Activated T-helper 2 cell treated with anti-CD3 and anti-CD28 coated beads, Interferon-gamma antibody, Interleukin-2, Interleukin-4, amounts not matched to agents 10 μg/mL and 5 μg/mL and 100 μg/mL, durations not matched to agents 14 hours and 24 hours and 36 hours (primary cell): ENCODE measurements around the gene VWA3B. TPM values are rescaled to one million over a fixed set of nuclear protein-coding genes. Genes with fewer than 3 reads are reported as not detected.
"Not testable (repeated sequence)": the region's sequence is repeated elsewhere in the genome, so short reads cannot be mapped to it uniquely, and the experiment has no call there.

ENCODE experiments used
- DNase-seq: peaks from one replicate; pipeline ENCODE4 v3.0.0; 2021; ENCODE audit warnings: low spot score
- H3K27ac Mint-ChIP-seq: one replicate; pipeline ENCODE4 v1.8.0; 2021; ENCODE audit warnings: mixed read lengths
- H3K27me3 Mint-ChIP-seq: one replicate; pipeline ENCODE4 v1.8.0; 2021; ENCODE audit warnings: low read depth, mixed read lengths
- H3K36me3 Mint-ChIP-seq: one replicate; pipeline ENCODE4 v1.8.0; 2021; ENCODE audit warnings: low read depth, mixed read lengths
- H3K4me1 Mint-ChIP-seq: one replicate; pipeline ENCODE4 v1.8.0; 2021; ENCODE audit warnings: low read depth, mixed read lengths
- H3K4me3 Mint-ChIP-seq: one replicate; pipeline ENCODE4 v1.8.0; 2021; ENCODE audit warnings: low read depth, mild to moderate bottlenecking, moderate library complexity, mixed read lengths
- H3K9me3 Mint-ChIP-seq: one replicate; pipeline ENCODE4 v1.8.0; 2021; ENCODE audit warnings: mixed read lengths
- intact Hi-C: fragments of 100-400 bp; cut with micrococcal nuclease; formaldehyde crosslinking; loops from one replicate; pipeline ENCODE4 v1.15.1; 2023
- total RNA-seq: library from RNA; stranded (reverse); gene quantifications from 2 replicates; pipeline ENCODE4 v1.2.3, GENCODE V29; 2022

VWA3B gene
- total RNA-seq, 1 donor from 2014 or later, result not detected

DNA sequence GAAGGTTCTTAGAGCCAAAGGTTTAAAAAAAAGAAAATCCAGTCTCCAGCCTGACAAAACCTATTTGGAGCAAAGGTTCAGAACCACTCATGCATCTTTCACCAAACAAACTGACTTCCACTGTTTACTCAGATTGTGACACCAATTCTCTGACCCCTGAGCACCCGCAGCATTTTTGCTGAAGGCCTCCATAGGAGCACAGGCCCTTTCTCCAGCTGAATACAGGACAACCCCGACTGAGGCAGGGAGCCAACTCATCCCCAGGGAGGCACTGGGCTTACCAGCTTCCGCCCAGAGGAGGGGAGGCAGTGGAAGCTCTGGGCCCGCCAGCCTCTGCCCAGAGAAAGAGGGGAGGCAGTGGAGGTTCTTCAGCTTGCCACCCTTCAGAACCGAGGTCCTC, 208.3 kb downstream of the VWA3B start:
- H3K4me3 Mint-ChIP-seq, result no peak overlapping the region
- peaks cover 11% of the 10 kb centered on the region for H3K9me3 Mint-ChIP-seq

DNA sequence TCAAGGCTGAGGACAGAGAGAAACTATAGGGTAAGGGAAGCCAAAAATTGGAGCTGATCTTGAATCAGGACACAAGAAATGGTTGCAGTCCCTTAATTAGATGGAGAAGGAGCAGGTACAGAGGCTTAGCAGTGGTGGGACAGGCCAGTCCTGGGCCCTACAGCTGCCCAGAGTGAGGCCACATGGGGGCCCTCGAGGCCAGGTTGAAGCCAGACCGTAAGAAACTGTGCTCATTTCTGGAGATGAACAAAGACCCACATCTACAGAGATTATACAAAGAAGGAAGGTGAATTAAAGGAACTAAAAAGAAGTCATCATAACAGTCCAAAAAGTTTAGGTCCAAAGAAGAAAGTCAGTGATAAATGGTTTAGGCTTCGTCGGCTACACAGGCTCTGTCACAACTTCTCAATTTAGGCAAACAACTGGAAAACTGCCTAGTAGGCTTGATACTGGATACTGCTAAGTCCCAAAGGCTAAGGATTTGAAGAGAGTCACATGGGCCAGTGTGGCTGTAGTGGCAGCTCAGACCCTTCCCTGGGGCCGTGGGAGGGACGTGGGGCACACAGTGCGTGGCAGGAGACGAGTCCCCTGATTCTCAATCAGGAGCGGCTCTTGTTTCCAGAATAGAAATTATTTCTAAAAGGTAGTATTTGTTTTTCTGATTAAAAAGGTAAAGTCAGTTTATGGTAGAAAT, 208.9 kb downstream of the VWA3B start:
- Mint-ChIP-seq H3K4me1 (no peaks in the 10 kb centered on the region), H3K27ac (no peak overlapping the region), H3K27me3 (peaks cover 4% of the 10 kb centered on the region), H3K4me3 (no peak overlapping the region), H3K36me3 (no peaks in the 10 kb centered on the region), H3K9me3 (peaks cover 8% of the 10 kb centered on the region)
- DNase-seq, result no peak
- intact Hi-C loops, result no loop called here

More for the DNA sequence above, 208.3 kb downstream of the VWA3B start:
- H3K27me3 Mint-ChIP-seq, result peaks cover 4% of the 10 kb centered on the region
- no peaks in the 10 kb centered on the region for H3K4me1 Mint-ChIP-seq
- no peak overlapping the region for H3K27ac Mint-ChIP-seq
- DNase-seq, result no peak
- intact Hi-C loops, result no loop called here
- H3K36me3 Mint-ChIP-seq, result no peaks in the 10 kb centered on the region

- DNase-seq, result no peak
- Mint-ChIP-seq H3K27ac (no peak overlapping the region), H3K4me3 (no peak overlapping the region), H3K9me3 (peaks cover 2% of the 10 kb centered on the region), H3K27me3 (peaks cover 4% of the 10 kb centered on the region), H3K4me1 (no peaks in the 10 kb centered on the region), H3K36me3 (no peaks in the 10 kb centered on the region)
- intact Hi-C loops, result no loop called here
These were observed 209.5 kb downstream of the VWA3B start for GRCh38 chr2:98296440-98296839.

DNA sequence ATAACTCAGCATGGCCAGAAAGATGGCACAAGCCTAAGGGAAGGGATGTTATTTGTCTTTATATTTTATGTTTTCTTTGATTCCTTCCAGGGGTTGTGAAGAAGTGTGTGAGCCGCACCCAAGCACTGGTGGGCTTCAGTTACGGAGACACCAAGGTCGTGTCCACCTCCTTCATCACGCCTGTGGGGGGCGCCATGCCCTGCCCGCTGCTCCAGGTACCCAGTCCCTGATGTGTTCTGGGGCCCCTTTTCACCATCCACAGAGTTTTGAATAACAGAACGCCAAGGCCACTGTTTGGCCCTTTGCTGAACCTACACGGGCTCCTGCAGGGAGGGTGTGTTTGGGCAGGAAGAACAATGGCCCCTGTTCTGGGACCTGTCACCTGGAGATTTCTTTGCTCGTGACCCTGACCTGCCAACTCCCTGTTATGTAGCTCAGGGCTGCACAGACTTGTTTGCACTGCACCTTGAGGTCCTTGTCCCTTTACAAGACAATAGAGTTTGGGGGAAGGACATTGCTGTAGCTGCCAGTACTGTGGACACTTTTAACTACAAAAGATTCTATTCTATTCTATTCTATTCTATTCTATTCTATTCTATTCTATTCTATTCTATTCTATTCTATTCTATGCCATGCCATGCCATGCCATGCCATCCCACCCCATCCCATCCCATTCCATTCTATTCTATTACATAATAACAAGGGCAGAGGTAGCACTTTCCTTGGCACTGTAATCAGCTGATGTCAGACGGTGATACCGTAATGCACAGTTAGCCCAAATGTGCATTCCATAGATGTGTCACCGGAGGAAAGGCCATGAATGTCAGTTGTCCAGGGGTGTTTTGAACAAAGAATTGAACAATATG, 211.1 kb downstream of the VWA3B start:
- Mint-ChIP-seq H3K9me3 (no peaks in the 10 kb centered on the region), H3K27ac (no peak overlapping the region), H3K27me3 (peaks cover 2% of the 10 kb centered on the region), H3K36me3 (no peaks in the 10 kb centered on the region), H3K4me1 (no peaks in the 10 kb centered on the region), H3K4me3 (no peak overlapping the region)
- intact Hi-C loops, result no loop called here
- DNase-seq, result no peak

GRCh38 chr2:98298683-98299164, 211.8 kb downstream of the VWA3B start:
- Mint-ChIP-seq H3K36me3 (no peaks in the 10 kb centered on the region), H3K4me1 (no peaks in the 10 kb centered on the region), H3K9me3 (no peaks in the 10 kb centered on the region), H3K27me3 (peaks cover 2% of the 10 kb centered on the region), H3K4me3 (no peak overlapping the region), H3K27ac (no peak overlapping the region)
- DNase-seq, result no peak
- intact Hi-C loops, result no loop called here

- Mint-ChIP-seq H3K27me3 (peaks cover 2% of the 10 kb centered on the region), H3K36me3 (no peaks in the 10 kb centered on the region), H3K9me3 (no peaks in the 10 kb centered on the region), H3K27ac (no peak overlapping the region), H3K4me1 (no peaks in the 10 kb centered on the region), H3K4me3 (no peak overlapping the region)
- DNase-seq, result no peak
- intact Hi-C loops, result no loop called here
These were observed 212.4 kb downstream of the VWA3B start for GRCh38 chr2:98299211-98299905.

- Mint-ChIP-seq H3K36me3 (no peaks in the 10 kb centered on the region), H3K27me3 (peaks cover 2% of the 10 kb centered on the region), H3K9me3 (no peaks in the 10 kb centered on the region), H3K4me1 (no peaks in the 10 kb centered on the region), H3K4me3 (no peak overlapping the region), H3K27ac (no peak overlapping the region)
- intact Hi-C loops, result no loop called here
- no peak for DNase-seq
These were observed 213.3 kb downstream of the VWA3B start for GRCh38 chr2:98300141-98300874.

DNA sequence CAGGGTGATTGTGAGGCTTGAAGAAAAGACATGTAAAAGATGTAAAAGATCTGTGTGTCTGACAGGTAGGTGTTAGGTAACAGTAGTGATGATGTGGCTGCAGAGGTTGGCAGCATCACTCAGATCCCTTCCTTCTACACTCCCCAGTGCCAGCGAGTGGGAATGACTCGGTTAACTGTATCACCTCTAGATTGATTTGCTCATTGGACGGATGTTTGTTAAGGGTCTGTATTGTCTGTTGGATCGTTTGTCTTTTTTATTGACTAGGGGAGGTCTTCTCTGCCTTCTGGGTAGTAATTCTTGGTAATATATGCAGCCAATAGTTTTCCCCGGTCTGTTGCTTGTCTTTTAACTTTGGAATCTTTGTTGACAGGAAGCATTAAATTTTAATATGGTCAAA, 214.5 kb downstream of the VWA3B start:
- Mint-ChIP-seq H3K4me3 (no peak overlapping the region), H3K27ac (no peak overlapping the region), H3K36me3 (no peaks in the 10 kb centered on the region), H3K4me1 (no peaks in the 10 kb centered on the region), H3K9me3 (no peaks in the 10 kb centered on the region), H3K27me3 (peaks cover 2% of the 10 kb centered on the region)
- intact Hi-C loops, result no loop called here
- DNase-seq, result no peak

DNA sequence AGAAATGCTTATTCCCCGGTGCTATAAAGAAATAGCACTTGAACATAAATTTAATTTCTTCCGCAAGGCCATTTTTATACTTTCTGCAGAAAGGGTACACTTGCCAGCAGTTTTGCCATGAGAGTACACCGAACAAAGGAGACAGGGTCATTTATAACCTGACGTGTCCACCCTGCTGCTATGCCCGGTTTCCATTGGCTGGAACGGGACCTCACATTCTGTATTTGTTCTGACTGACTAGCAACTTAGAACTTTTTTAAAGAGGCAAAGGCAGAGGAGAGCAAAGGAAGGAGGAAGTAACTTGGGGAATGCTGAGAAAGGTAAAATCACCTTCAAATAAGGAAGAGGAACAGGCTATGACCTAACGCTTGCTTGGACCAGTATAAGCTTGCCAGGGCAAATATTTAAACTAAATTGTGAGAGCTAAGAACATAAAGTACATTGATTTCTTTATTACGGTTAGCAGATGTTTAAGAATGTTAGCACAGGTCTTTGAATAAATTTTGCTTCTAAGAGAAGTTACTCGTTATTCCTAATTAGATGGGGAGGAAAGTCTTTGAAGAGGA, 220.2 kb downstream of the VWA3B start:
- DNase-seq, H3K4me1 Mint-ChIP-seq, H3K27ac Mint-ChIP-seq, H3K9me3 Mint-ChIP-seq, H3K27me3 Mint-ChIP-seq, intact Hi-C loops, H3K36me3 Mint-ChIP-seq, H3K4me3 Mint-ChIP-seq: not testable (repeated sequence)

DNA sequence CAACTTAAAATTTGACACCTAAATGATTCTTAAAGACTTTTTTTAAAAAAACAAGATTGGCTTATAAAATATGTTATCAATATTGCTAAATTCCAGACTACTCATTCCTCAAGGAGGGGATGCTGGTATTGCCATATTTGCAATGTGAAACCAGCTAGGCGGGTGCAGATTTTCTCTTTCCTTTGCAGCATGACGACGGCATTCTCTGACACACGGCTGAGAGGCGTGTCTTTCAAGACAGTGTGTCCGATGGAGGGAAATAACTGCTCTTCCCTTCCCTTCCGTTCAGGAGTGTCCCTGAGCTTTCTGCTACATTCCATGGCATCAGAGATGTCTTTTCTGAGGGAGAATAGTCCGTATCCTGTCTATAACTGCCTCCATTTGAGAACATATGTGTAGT, 221.1 kb downstream of the VWA3B start:
- Mint-ChIP-seq H3K4me3 (no peak overlapping the region), H3K27ac (no peak overlapping the region), H3K27me3 (no peaks in the 10 kb centered on the region), H3K4me1 (no peaks in the 10 kb centered on the region), H3K36me3 (no peaks in the 10 kb centered on the region), H3K9me3 (no peaks in the 10 kb centered on the region)
- no peak for DNase-seq
- intact Hi-C loops, result no loop called here

DNA sequence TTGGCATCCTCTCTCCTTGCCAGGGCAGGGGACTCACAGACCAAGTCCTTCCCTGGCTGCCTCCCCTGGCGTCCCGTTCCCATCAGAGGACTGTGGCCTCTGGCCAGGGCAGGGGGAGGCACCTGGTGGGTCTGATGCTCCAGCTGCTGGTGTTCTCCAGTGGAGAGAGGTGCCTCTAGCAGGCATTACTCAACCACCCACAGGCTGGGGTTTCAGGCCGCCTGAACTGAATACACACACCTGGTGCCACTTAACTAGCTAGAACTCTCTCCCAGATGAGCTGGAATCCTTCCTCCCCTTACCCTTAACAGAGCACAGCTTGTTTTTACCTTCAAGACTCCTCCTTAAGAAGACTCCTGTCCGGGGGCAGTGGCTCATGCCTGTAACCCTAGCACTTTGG, 221.6 kb downstream of the VWA3B start:
- no peaks in the 10 kb centered on the region for H3K4me1 Mint-ChIP-seq
- no peaks in the 10 kb centered on the region for H3K27me3 Mint-ChIP-seq
- H3K4me3 Mint-ChIP-seq, result no peak overlapping the region
- no peak overlapping the region for H3K27ac Mint-ChIP-seq
- no peak for DNase-seq
- no peaks in the 10 kb centered on the region for H3K9me3 Mint-ChIP-seq
- H3K36me3 Mint-ChIP-seq, result no peaks in the 10 kb centered on the region
- intact Hi-C loops, result no loop called here

GRCh38 chr2:98309580-98309979, 222.6 kb downstream of the VWA3B start:
- Mint-ChIP-seq H3K4me3 (no peak overlapping the region), H3K27ac (no peak overlapping the region), H3K36me3 (no peaks in the 10 kb centered on the region), H3K9me3 (no peaks in the 10 kb centered on the region), H3K4me1 (no peaks in the 10 kb centered on the region), H3K27me3 (no peaks in the 10 kb centered on the region)
- DNase-seq, result no peak
- intact Hi-C loops, result no loop called here
